Lower lobe of right lung (tissue), 2 donors: ENCODE measurements around the gene ARHGAP25. TPM values are rescaled to one million over a fixed set of nuclear protein-coding genes. Genes with fewer than 3 reads are reported as not detected.

Source experiments
- ATAC-seq, 2 donors: fragments of 200-7000 bp; cut with Tn5 transposase; one replicate each; pipeline ENCODE4 v1.9.1; 2020 to 2022; ENCODE audit warnings: mild to moderate bottlenecking in 2 of 2, moderate library complexity in 2 of 2
- DNase-seq: peaks from one replicate; pipeline ENCODE4 v3.0.0-alpha.2; 2020
- H3K27ac ChIP-seq: fragments of 200-600 bp; one replicate; pipeline ENCODE4 v1.8.0; 2022
- H3K27me3 ChIP-seq: fragments of 200-600 bp; one replicate; pipeline ENCODE4 v1.8.0; 2022; ENCODE audit warnings: low read depth
- H3K36me3 ChIP-seq: fragments of 200-600 bp; one replicate; pipeline ENCODE4 v1.8.0; 2022; ENCODE audit warnings: mild to moderate bottlenecking
- H3K4me1 ChIP-seq: fragments of 200-600 bp; one replicate; pipeline ENCODE4 v1.8.0; 2022
- H3K4me3 ChIP-seq: fragments of 200-600 bp; one replicate; pipeline ENCODE4 v1.8.0; 2022; ENCODE audit warnings: mild to moderate bottlenecking
- H3K9me3 ChIP-seq: fragments of 200-600 bp; one replicate; pipeline ENCODE4 v1.8.0; 2022
- CTCF ChIP-seq: fragments of 200-600 bp; IDR thresholded peaks from one replicate; pipeline ENCODE4 v1.8.0; 2022; ENCODE audit warnings: antibody characterized with exemption, mild to moderate bottlenecking
- intact Hi-C: fragments of 100-400 bp; cut with DNase I; formaldehyde crosslinking; loops from one replicate; pipeline ENCODE4 v1.11.0; 2022
- total RNA-seq: library from RNA; stranded (reverse); fragmentation: NEBNext Ultra II Directional; extraction: Animal tissue kit (Norgen Biotek cat#: 25700); gene quantifications from one replicate; pipeline ENCODE4 v1.2.1, GENCODE V29; 2021
- donor health status: DM: no; HTN: yes; CAD: no; lungs with severe emphysema.

The ARHGAP25 gene
- total RNA-seq, 1 donor from 2014 or later = 48.5 TPM

- DNase-seq (no peak), ATAC-seq (no peak)
- Histone ChIP-seq H3K36me3 (no peaks in the 10 kb centered on the region), H3K27ac (peak overlapping the region; percentile 50), H3K9me3 (no peaks in the 10 kb centered on the region), H3K27me3 (no peaks in the 10 kb centered on the region), H3K4me1 (peaks cover 53% of the 10 kb centered on the region), H3K4me3 (no peak overlapping the region)
- TF ChIP-seq CTCF = no peak
- intact Hi-C loops = loop anchor here (10.0 kb wide), 1 partner anchor 80 kb away; no protein-coding TSS in a partner anchor
These were observed 100.2 kb downstream of the ARHGAP25 start for GRCh38 chr2:68834737-68835376.

- no peaks in the 10 kb centered on the region for H3K9me3 ChIP-seq
- H3K27me3 ChIP-seq = no peaks in the 10 kb centered on the region
- H3K36me3 ChIP-seq = no peaks in the 10 kb centered on the region
- H3K27ac ChIP-seq = peak overlapping the region; percentile 50
- ATAC-seq (no peak), DNase-seq (no peak)
- H3K4me3 ChIP-seq = no peak overlapping the region
- intact Hi-C loops = loop anchor here (10.0 kb wide), 1 partner anchor 81 kb away; no protein-coding TSS in a partner anchor
- H3K4me1 ChIP-seq = peaks cover 45% of the 10 kb centered on the region
- TF ChIP-seq CTCF = no peak
These were observed 101.0 kb downstream of the ARHGAP25 start for GRCh38 chr2:68835621-68836020.

- intact Hi-C loops = loop anchor here (10.0 kb wide), 1 partner anchor 83 kb away; no protein-coding TSS in a partner anchor
- DNase-seq (peak; percentile 91), ATAC-seq (peak; percentile 79 to 88)
These were observed 102.7 kb downstream of the ARHGAP25 start for GRCh38 chr2:68837164-68837860.

GRCh38 chr2:68837861-68838341 is 103.3 kb downstream of the ARHGAP25 start:
- Histone ChIP-seq H3K4me1 (peaks cover 22% of the 10 kb centered on the region), H3K27me3 (no peaks in the 10 kb centered on the region), H3K4me3 (no peak overlapping the region), H3K27ac (no peak overlapping the region), H3K9me3 (no peaks in the 10 kb centered on the region), H3K36me3 (no peaks in the 10 kb centered on the region)
- ATAC-seq = no peak
- TF ChIP-seq CTCF = no peak
- intact Hi-C loops = loop anchor here (10.0 kb wide), 1 partner anchor 83 kb away; no protein-coding TSS in a partner anchor
- no peak for DNase-seq

More at GRCh38 chr2:68837164-68837860, 102.7 kb downstream of the ARHGAP25 start:
- Histone ChIP-seq H3K9me3 (no peaks in the 10 kb centered on the region), H3K27ac (no peak overlapping the region), H3K27me3 (no peaks in the 10 kb centered on the region), H3K36me3 (no peaks in the 10 kb centered on the region), H3K4me1 (peaks cover 28% of the 10 kb centered on the region), H3K4me3 (no peak overlapping the region)
- TF ChIP-seq CTCF = peak; percentile 84

- no peaks in the 10 kb centered on the region for H3K36me3 ChIP-seq
- no peak for DNase-seq
- no peaks in the 10 kb centered on the region for H3K27me3 ChIP-seq
- intact Hi-C loops = loop anchor here (10.0 kb wide), 1 partner anchor 84 kb away; no protein-coding TSS in a partner anchor
- no peaks in the 10 kb centered on the region for H3K9me3 ChIP-seq
- peaks cover 19% of the 10 kb centered on the region for H3K4me1 ChIP-seq
- ATAC-seq = no peak
- TF ChIP-seq CTCF = no peak
- no peak overlapping the region for H3K4me3 ChIP-seq
- no peak overlapping the region for H3K27ac ChIP-seq
These were observed 104.0 kb downstream of the ARHGAP25 start for GRCh38 chr2:68838641-68839040.
